GM21367 (cell line): ENCODE results near the gene PRR23B.

Source experiments
- ATAC-seq: cut with Tn5 transposase; IDR thresholded peaks from one replicate; pipeline ENCODE4 v1.9.1; 2021; ENCODE audit not compliant: unreplicated experiment

Gene PRR23B

DNA sequence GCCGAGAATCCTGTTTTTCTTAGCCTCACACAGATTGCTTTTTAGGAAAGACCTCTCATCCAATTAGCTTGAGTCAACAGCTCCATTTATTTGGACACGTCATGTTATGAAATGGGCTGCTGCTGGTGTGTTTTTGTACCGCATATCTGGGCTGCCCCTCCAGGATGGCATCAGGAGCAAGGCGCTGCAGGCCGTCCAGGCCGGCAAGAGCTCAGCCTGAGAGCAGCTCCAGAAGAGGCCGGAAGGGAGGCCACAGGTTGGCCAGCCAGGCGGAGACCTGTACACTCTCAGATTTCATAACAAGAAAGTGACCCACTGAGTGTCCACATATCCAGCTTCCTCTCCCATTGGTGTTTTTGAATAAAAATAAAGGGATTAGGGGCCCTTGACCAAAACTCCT lies 45.4 kb downstream of the PRR23B start:
- ATAC-seq, result no peak

DNA sequence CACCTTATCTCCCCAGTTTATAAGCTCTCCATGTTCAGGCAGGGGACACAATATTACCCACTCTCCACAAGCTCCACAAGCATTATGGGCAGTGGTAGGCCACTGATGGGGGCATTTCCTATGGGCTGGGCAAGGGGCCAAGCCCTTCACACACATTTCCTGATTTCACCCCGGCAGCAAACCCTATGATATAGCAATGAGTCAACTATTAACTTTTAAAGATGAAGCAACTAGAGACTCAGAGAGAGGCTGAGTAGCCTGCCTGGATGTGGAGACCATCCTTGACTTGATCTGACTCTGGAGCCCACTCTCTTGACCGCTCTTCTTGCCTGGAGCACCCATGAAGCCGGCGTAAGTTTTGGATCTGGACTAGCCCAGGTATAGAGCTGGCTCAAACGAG lies 46.3 kb downstream of the PRR23B start:
- ATAC-seq, result no peak

GRCh38 chr3:138972941-138973340 lies 47.8 kb downstream of the PRR23B start:
- ATAC-seq, result no peak

- no peak for ATAC-seq
Measured at GRCh38 chr3:138971766-138972320, 48.9 kb downstream of the PRR23B start.
